ENCODE measurements around the gene RHOV. TPM values are rescaled to one million over a fixed set of nuclear protein-coding genes. Genes with fewer than 3 reads are reported as not detected.
"Not testable (repeated sequence)": the region's sequence is repeated elsewhere in the genome, so short reads cannot be mapped to it uniquely, and the experiment has no call there.

Gene RHOV
- total RNA-seq, 1 donor from 2014 or later: 1.8 TPM

DNA sequence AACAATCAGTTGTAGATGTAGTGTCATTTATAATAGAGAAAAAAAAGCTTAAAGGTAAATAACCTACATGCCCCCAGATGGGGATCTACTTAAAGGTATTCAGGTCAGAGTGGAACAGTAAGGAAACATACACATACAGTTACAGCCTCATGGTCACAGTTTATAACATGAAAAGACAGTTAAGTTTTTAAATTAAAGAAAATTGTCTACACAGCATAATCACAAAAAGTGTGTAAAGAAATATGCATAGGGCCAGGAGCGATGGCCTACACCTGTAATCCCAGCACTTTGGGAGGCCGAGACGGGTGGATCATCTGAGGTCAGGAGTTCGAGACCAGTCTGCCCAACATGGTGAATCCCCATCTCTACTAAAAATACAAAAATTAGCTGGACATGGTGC is 6.8 kb downstream of the RHOV start:
- no peak overlapping the region for H3K27ac Mint-ChIP-seq (ENCODE audit: unreplicated experiment)
- TF ChIP-seq, protein P1, sequence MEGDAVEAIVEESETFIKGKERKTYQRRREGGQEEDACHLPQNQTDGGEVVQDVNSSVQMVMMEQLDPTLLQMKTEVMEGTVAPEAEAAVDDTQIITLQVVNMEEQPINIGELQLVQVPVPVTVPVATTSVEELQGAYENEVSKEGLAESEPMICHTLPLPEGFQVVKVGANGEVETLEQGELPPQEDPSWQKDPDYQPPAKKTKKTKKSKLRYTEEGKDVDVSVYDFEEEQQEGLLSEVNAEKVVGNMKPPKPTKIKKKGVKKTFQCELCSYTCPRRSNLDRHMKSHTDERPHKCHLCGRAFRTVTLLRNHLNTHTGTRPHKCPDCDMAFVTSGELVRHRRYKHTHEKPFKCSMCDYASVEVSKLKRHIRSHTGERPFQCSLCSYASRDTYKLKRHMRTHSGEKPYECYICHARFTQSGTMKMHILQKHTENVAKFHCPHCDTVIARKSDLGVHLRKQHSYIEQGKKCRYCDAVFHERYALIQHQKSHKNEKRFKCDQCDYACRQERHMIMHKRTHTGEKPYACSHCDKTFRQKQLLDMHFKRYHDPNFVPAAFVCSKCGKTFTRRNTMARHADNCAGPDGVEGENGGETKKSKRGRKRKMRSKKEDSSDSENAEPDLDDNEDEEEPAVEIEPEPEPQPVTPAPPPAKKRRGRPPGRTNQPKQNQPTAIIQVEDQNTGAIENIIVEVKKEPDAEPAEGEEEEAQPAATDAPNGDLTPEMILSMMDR (IDR thresholded peaks at IDR 0.05; ENCODE audit: partially characterized antibody, unreplicated experiment): no peak
- no peak overlapping the region for H3K4me3 Mint-ChIP-seq (ENCODE audit: unreplicated experiment)
- H3K9me3 Mint-ChIP-seq (ENCODE audit: unreplicated experiment): peaks cover 3% of the 10 kb centered on the region
- H3K4me1 Mint-ChIP-seq (ENCODE audit: low read depth, unreplicated experiment): peaks cover 3% of the 10 kb centered on the region
- no peaks in the 10 kb centered on the region for H3K36me3 Mint-ChIP-seq (ENCODE audit: unreplicated experiment)
- no peak for DNase-seq
- peaks cover 7% of the 10 kb centered on the region for H3K27me3 Mint-ChIP-seq (ENCODE audit: unreplicated experiment)

DNA sequence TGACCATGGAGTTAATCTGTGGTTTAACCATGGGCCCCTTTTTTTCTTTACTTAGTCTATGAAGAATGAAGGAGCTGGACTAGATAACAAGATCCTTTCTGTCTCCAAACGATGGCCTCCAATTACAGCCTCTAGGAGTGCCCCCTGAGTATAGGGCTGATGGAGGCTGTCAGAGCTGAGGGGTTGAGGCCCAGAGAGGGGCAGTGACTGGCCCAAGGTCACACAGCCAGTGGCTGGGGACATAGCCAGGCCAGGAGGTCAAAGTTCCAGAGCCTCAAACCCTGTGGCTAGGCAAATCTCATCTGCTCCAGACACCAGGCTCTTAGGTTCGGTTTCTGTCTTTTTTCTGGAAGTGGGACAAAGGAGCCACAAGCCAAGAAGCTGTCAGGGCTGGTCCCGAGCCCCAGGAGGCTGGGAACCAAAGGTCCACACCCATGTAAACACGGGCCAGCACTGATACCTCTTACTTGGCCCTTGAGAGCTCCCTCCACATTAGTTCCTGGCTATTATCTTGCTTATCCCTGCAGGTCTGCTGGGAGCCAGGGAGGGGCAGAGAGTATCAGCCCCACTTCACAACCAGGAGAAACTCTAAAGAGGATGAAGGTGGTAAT is 10.3 kb downstream of the RHOV start:
- H3K27me3 Mint-ChIP-seq (ENCODE audit: unreplicated experiment): no peaks in the 10 kb centered on the region
- no peak for DNase-seq
- TF ChIP-seq, protein P1 (IDR thresholded peaks at IDR 0.05; ENCODE audit: partially characterized antibody, unreplicated experiment): no peak
- no peak overlapping the region for H3K27ac Mint-ChIP-seq (ENCODE audit: unreplicated experiment)
- H3K36me3 Mint-ChIP-seq (ENCODE audit: unreplicated experiment): no peaks in the 10 kb centered on the region
- no peak overlapping the region for H3K4me3 Mint-ChIP-seq (ENCODE audit: unreplicated experiment)
- H3K4me1 Mint-ChIP-seq (ENCODE audit: low read depth, unreplicated experiment): peaks cover 3% of the 10 kb centered on the region
- peaks cover 4% of the 10 kb centered on the region for H3K9me3 Mint-ChIP-seq (ENCODE audit: unreplicated experiment)

DNA sequence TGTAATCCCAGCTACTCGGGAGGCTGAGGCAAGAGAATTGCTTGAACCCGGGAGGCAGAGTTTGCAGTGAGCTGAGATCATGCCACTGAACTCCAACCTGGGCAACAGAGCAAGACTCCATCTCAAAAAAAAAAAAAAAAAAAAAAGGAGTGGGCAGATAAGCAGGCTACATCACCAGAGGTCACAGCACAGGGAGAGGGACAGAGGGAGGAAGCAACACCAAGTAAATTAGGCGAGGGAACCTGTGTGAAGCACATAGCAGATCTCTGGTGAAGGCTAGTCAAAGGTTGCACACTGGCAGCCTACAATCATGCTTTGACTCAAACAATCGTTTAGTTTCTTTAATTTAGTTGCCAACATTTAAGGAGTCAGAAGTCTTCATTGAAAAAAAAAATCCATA is 12.9 kb downstream of the RHOV start:
- not testable (repeated sequence) for H3K27me3 Mint-ChIP-seq (ENCODE audit: unreplicated experiment); H3K4me1 Mint-ChIP-seq (ENCODE audit: low read depth, unreplicated experiment); DNase-seq; H3K27ac Mint-ChIP-seq (ENCODE audit: unreplicated experiment); H3K36me3 Mint-ChIP-seq (ENCODE audit: unreplicated experiment); H3K4me3 Mint-ChIP-seq (ENCODE audit: unreplicated experiment); H3K9me3 Mint-ChIP-seq (ENCODE audit: unreplicated experiment)

DNA sequence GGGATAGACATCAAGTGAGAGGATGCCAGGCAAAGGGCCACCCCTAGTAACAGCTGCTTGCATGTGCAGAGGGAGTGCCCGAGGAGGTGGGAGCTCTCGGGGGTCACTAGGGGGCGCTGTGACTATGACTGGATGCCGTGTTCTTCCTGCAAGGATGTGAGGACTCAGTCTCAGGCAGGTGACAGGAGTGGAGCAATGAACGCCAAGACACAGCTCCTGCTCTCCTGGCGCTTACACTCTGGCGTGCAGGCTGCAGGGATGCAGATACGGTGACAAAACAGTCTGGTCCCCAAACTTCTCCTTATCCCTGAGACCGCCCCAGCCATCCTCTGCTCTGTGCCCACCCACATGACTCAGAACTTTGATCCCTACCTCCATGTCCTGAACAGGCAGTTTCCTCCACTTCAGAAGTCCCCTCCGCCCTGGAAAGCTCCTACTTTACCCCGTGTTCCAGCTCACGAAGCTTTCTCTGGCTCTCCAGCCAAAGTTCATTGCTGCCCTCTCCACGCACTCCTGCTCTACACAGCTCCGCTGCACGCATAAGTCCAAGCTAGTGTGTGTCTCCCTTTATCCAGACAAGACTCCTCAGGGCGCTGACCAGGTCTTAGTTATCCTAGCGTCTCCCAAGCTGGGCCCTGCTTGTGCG is 14.7 kb downstream of the RHOV start:
- Mint-ChIP-seq H3K27me3 (ENCODE audit: unreplicated experiment) (peaks cover 2% of the 10 kb centered on the region), H3K27ac (ENCODE audit: unreplicated experiment) (no peak overlapping the region), H3K4me3 (ENCODE audit: unreplicated experiment) (no peak overlapping the region), H3K4me1 (ENCODE audit: low read depth, unreplicated experiment) (peaks cover 3% of the 10 kb centered on the region), H3K36me3 (ENCODE audit: unreplicated experiment) (no peaks in the 10 kb centered on the region), H3K9me3 (ENCODE audit: unreplicated experiment) (peaks cover 6% of the 10 kb centered on the region)
- DNase-seq: peak; percentile 88
- TF ChIP-seq, protein P1 (IDR thresholded peaks at IDR 0.05; ENCODE audit: partially characterized antibody, unreplicated experiment): peak; percentile 84

DNA sequence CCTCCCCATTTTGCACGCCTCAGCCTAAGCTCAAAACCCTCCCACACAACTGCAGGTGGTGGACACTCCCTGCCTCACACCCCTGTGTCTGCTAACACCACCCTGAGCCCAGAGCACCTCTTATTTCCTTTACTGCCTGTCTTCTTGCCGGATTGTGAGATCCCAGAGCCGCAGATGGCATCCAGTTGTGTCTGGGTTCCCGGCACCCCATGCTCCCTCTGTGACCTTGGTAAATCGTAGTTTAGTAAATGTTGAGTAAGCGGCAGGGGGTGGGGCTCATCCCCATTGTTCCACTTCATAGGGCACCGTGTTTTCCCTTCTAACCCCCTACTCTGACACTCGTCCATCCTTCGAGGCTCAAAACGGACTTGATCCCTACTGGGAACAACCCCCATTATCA is 15.3 kb downstream of the RHOV start:
- Mint-ChIP-seq H3K27me3 (ENCODE audit: unreplicated experiment) (peaks cover 2% of the 10 kb centered on the region), H3K4me3 (ENCODE audit: unreplicated experiment) (no peak overlapping the region), H3K4me1 (ENCODE audit: low read depth, unreplicated experiment) (peaks cover 3% of the 10 kb centered on the region), H3K36me3 (ENCODE audit: unreplicated experiment) (no peaks in the 10 kb centered on the region), H3K27ac (ENCODE audit: unreplicated experiment) (no peak overlapping the region), H3K9me3 (ENCODE audit: unreplicated experiment) (peaks cover 6% of the 10 kb centered on the region)
- no peak for DNase-seq
- TF ChIP-seq, protein P1 (IDR thresholded peaks at IDR 0.05; ENCODE audit: partially characterized antibody, unreplicated experiment): no peak
